NCI-H524 treated with DMSO at 0.1 percent for 48 hours (cell line): ENCODE results near the gene ENDOU.
A peak's percentile ranks its signal among the peaks of the same experiment; 100 is the strongest.

Experiments
- DNase-seq: peaks from one replicate; lab custom pipeline; 2025; lab: John Stamatoyannopoulos, UW

The ENDOU gene

GRCh38 chr12:47743311-47743860 is 18.1 kb upstream of the ENDOU start:
- DNase-seq = no peak

GRCh38 chr12:47742253-47742825 is 17.0 kb upstream of the ENDOU start:
- DNase-seq = no peak

GRCh38 chr12:47741340-47741703 is 16.0 kb upstream of the ENDOU start:
- DNase-seq = no peak

GRCh38 chr12:47740606-47741339 is 15.5 kb upstream of the ENDOU start:
- no peak for DNase-seq

- no peak for DNase-seq
Observed at GRCh38 chr12:47739979-47740378, 14.7 kb upstream of the ENDOU start.

- no peak for DNase-seq
Observed at GRCh38 chr12:47739297-47739696, 14.0 kb upstream of the ENDOU start.

- no peak for DNase-seq
Observed at GRCh38 chr12:47737936-47738594, 12.8 kb upstream of the ENDOU start.

- no peak for DNase-seq
Observed at GRCh38 chr12:47736877-47737676, 11.8 kb upstream of the ENDOU start.

GRCh38 chr12:47736216-47736615 is 10.9 kb upstream of the ENDOU start:
- DNase-seq = no peak

- no peak for DNase-seq
Observed at GRCh38 chr12:47735649-47736048, 10.4 kb upstream of the ENDOU start.

- peak; percentile 22 for DNase-seq
Observed at GRCh38 chr12:47734725-47735480, 9.6 kb upstream of the ENDOU start.

- DNase-seq = no peak
Observed at GRCh38 chr12:47733142-47733541, 7.9 kb upstream of the ENDOU start.

- DNase-seq = no peak
Observed at GRCh38 chr12:47732504-47732903, 7.2 kb upstream of the ENDOU start.

- DNase-seq = no peak
Observed at GRCh38 chr12:47731723-47732122, 6.4 kb upstream of the ENDOU start.

- no peak for DNase-seq
Observed at GRCh38 chr12:47730341-47730744, 5.1 kb upstream of the ENDOU start.

GRCh38 chr12:47729233-47729632 is 3.9 kb upstream of the ENDOU start:
- DNase-seq = no peak

GRCh38 chr12:47725893-47726292 is 603 bp upstream of the ENDOU start:
- no peak for DNase-seq

- DNase-seq = no peak
Observed at GRCh38 chr12:47722941-47723631, 2.2 kb downstream of the ENDOU start.

GRCh38 chr12:47722136-47722834 is 3.0 kb downstream of the ENDOU start:
- no peak for DNase-seq

GRCh38 chr12:47721431-47721973 is 3.8 kb downstream of the ENDOU start:
- DNase-seq = no peak
